K562 (cell line): Measurements from ENCODE around the gene LXN. TPM values are rescaled to one million over a fixed set of nuclear protein-coding genes. Genes with fewer than 3 reads are reported as not detected.
A peak's percentile ranks its signal among the peaks of the same experiment; 100 is the strongest.

ENCODE experiments used
- CBX2 ChIP-seq: fragments of 200-600 bp; sonication (generic); IDR thresholded peaks from one replicate; pipeline ENCODE4 v1.6.1; 2012; ENCODE audit warnings: mild to moderate bottlenecking, low read length, inconsistent platforms; ENCODE audit not compliant: insufficient read depth, poor library complexity, severe bottlenecking
- CC2D1A ChIP-seq: fragments of 450-650 bp; IDR thresholded peaks from 2 replicates; pipeline ENCODE4 v1.6.1; 2017; ENCODE audit warnings: mild to moderate bottlenecking
- HNRNPLL ChIP-seq: fragments of 200-400 bp; formaldehyde crosslinking; IDR thresholded peaks from 2 replicates; pipeline ENCODE4 v1.6.1; 2017; ENCODE audit warnings: low read length, low read depth, mild to moderate bottlenecking; ENCODE audit not compliant: poor library complexity, severe bottlenecking
- MCM7 ChIP-seq, 2 experiments: fragments of 450-650 bp; IDR thresholded peaks; 2 replicates each; pipeline ENCODE4 v1.6.1; 2016 to 2018
- MXI1 ChIP-seq: IDR thresholded peaks from 2 replicates; pipeline ENCODE4 v1.6.1; 2011; ENCODE audit warnings: low read depth, mild to moderate bottlenecking, improper control_type of control experiment, low read length
- NFIX ChIP-seq: fragments of 250-450 bp; sonication (Bioruptor Pico); IDR thresholded peaks from 2 replicates; pipeline ENCODE4 v1.4.0; 2020; ENCODE audit warnings: low read depth, mild to moderate bottlenecking, moderate library complexity
- PML ChIP-seq: IDR thresholded peaks from 2 replicates; pipeline ENCODE4 v1.6.1; 2012; ENCODE audit warnings: low read length, inconsistent platforms
- TARDBP ChIP-seq: fragments of 450-650 bp; IDR thresholded peaks from 2 replicates; pipeline ENCODE4 v1.6.1; 2016
- ZNF133 ChIP-seq: fragments of 250-450 bp; sonication (Bioruptor Pico); IDR thresholded peaks from 2 replicates; pipeline ENCODE4 v1.4.0; 2020; ENCODE audit warnings: mild to moderate bottlenecking
- polyA plus RNA-seq, 8 experiments: library from polyadenylated mRNA; depleted of rRNA in 4 of 8; stranded (reverse) in 5 of 8; unstranded in 3 of 8; fragments of >200 nt; fragmentation: Nextera tagmentation in 2 of 8; fragmentation: Illumina TruSeq in 1 of 8; extraction: Ambion mirVana in 2 of 8; extraction: Trizol in 1 of 8; gene quantifications; 2 replicates each; pipeline versions ENCODE4 v1.2.1 to v1.2.3, GENCODE V29; 2011 to 2014; ENCODE audit warnings: inconsistent platforms in 1 of 8, missing spikeins in 1 of 8
- total RNA-seq, 7 experiments: library from RNA; depleted of rRNA in 6 of 7; stranded (reverse); fragments of >200 nt in 6 of 7; fragmentation: Illumina TruSeq in 2 of 7; extraction: Trizol in 2 of 7; gene quantifications; 2 replicates each; pipeline versions ENCODE4 v1.2.1 to v1.2.3, GENCODE V29; 2011 to 2021; ENCODE audit warnings: low replicate concordance in 1 of 7
- TF ChIP-seq, protein P1 (sequence below): sonication (generic); formaldehyde crosslinking; IDR thresholded peaks from 2 replicates; pipeline ENCODE4 v1.8.1; 2023; ENCODE audit warnings: missing genetic modification reagents, mild to moderate bottlenecking, borderline replicate concordance
- TF ChIP-seq, protein P2 (sequence below): sonication (generic); formaldehyde crosslinking; IDR thresholded peaks from 2 replicates; pipeline ENCODE4 v1.8.0; 2022; ENCODE audit warnings: mild to moderate bottlenecking, missing genetic modification reagents
- TF ChIP-seq, protein P3 (sequence below), 2 experiments: fragments of 450-650 bp; IDR thresholded peaks; 2 replicates each; pipeline ENCODE4 v1.6.1; 2018; ENCODE audit warnings: mild to moderate bottlenecking in 2 of 2, low read depth in 1 of 2; ENCODE audit not compliant: partially characterized antibody in 2 of 2
- TF ChIP-seq, protein P4 (sequence below): sonication (generic); formaldehyde crosslinking; IDR thresholded peaks from 2 replicates; pipeline ENCODE4 v1.8.0; 2022; ENCODE audit warnings: missing genetic modification reagents, mild to moderate bottlenecking, moderate library complexity, borderline replicate concordance

The LXN gene
- total and polyA plus RNA-seq, 9 of the 15 experiments (the other 6 are each of a cell fraction or from before 2014, with no cell fraction given), result 0.08 to 0.13 TPM; not detected in 7

DNA sequence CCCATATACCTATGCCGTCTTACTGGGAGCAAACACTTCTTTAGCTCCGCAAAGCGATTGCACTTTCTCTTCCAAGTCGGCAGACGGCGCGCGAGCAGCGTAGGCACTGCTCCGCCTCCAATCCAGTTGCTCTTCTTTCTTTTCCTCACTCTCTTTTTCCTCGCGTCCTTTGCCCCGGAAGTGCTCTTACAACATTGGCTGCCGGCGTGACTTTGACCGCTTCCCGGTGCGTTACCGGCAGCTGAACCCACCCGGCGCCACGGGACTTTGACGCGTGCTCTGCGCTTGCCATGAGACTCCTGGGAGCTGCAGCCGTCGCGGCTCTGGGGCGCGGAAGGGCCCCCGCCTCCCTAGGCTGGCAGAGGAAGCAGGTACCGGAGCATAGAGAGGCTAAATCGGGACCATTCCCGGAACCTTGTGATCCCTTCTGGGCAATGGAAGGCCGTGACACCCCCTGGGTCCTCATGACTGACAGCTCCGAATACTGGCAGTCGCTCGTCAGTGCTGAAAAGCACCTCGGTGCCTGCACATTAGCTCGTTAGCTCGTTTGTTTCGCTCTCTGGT is 28.0 kb downstream of the LXN start, which contains the start of gene GFM1 (continued):
- TF ChIP-seq, protein P1, sequence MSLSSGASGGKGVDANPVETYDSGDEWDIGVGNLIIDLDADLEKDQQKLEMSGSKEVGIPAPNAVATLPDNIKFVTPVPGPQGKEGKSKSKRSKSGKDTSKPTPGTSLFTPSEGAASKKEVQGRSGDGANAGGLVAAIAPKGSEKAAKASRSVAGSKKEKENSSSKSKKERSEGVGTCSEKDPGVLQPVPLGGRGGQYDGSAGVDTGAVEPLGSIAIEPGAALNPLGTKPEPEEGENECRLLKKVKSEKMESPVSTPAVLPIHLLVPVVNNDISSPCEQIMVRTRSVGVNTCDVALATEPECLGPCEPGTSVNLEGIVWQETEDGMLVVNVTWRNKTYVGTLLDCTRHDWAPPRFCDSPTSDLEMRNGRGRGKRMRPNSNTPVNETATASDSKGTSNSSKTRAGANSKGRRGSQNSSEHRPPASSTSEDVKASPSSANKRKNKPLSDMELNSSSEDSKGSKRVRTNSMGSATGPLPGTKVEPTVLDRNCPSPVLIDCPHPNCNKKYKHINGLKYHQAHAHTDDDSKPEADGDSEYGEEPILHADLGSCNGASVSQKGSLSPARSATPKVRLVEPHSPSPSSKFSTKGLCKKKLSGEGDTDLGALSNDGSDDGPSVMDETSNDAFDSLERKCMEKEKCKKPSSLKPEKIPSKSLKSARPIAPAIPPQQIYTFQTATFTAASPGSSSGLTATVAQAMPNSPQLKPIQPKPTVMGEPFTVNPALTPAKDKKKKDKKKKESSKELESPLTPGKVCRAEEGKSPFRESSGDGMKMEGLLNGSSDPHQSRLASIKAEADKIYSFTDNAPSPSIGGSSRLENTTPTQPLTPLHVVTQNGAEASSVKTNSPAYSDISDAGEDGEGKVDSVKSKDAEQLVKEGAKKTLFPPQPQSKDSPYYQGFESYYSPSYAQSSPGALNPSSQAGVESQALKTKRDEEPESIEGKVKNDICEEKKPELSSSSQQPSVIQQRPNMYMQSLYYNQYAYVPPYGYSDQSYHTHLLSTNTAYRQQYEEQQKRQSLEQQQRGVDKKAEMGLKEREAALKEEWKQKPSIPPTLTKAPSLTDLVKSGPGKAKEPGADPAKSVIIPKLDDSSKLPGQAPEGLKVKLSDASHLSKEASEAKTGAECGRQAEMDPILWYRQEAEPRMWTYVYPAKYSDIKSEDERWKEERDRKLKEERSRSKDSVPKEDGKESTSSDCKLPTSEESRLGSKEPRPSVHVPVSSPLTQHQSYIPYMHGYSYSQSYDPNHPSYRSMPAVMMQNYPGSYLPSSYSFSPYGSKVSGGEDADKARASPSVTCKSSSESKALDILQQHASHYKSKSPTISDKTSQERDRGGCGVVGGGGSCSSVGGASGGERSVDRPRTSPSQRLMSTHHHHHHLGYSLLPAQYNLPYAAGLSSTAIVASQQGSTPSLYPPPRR (CRISPR knock-in tag), result no peak
- TF ChIP-seq HNRNPLL (peak; percentile 98), NFIX (CRISPR knock-in tag) (no peak), PML (peak; percentile 79), CBX2 (no peak), ZNF133 (CRISPR knock-in tag) (no peak), CC2D1A (peak; percentile 95), TARDBP (peak; percentile 31; the same call in 1 of the 2 replicates), MXI1 (peak; percentile 76; the same call in 1 of the 2 replicates), MCM7 (IDR thresholded peaks at IDR 0.05) (no peak)
- TF ChIP-seq, protein P2, sequence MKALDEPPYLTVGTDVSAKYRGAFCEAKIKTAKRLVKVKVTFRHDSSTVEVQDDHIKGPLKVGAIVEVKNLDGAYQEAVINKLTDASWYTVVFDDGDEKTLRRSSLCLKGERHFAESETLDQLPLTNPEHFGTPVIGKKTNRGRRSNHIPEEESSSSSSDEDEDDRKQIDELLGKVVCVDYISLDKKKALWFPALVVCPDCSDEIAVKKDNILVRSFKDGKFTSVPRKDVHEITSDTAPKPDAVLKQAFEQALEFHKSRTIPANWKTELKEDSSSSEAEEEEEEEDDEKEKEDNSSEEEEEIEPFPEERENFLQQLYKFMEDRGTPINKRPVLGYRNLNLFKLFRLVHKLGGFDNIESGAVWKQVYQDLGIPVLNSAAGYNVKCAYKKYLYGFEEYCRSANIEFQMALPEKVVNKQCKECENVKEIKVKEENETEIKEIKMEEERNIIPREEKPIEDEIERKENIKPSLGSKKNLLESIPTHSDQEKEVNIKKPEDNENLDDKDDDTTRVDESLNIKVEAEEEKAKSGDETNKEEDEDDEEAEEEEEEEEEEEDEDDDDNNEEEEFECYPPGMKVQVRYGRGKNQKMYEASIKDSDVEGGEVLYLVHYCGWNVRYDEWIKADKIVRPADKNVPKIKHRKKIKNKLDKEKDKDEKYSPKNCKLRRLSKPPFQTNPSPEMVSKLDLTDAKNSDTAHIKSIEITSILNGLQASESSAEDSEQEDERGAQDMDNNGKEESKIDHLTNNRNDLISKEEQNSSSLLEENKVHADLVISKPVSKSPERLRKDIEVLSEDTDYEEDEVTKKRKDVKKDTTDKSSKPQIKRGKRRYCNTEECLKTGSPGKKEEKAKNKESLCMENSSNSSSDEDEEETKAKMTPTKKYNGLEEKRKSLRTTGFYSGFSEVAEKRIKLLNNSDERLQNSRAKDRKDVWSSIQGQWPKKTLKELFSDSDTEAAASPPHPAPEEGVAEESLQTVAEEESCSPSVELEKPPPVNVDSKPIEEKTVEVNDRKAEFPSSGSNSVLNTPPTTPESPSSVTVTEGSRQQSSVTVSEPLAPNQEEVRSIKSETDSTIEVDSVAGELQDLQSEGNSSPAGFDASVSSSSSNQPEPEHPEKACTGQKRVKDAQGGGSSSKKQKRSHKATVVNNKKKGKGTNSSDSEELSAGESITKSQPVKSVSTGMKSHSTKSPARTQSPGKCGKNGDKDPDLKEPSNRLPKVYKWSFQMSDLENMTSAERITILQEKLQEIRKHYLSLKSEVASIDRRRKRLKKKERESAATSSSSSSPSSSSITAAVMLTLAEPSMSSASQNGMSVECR (CRISPR knock-in tag), result peak; percentile 92
- TF ChIP-seq, protein P3, sequence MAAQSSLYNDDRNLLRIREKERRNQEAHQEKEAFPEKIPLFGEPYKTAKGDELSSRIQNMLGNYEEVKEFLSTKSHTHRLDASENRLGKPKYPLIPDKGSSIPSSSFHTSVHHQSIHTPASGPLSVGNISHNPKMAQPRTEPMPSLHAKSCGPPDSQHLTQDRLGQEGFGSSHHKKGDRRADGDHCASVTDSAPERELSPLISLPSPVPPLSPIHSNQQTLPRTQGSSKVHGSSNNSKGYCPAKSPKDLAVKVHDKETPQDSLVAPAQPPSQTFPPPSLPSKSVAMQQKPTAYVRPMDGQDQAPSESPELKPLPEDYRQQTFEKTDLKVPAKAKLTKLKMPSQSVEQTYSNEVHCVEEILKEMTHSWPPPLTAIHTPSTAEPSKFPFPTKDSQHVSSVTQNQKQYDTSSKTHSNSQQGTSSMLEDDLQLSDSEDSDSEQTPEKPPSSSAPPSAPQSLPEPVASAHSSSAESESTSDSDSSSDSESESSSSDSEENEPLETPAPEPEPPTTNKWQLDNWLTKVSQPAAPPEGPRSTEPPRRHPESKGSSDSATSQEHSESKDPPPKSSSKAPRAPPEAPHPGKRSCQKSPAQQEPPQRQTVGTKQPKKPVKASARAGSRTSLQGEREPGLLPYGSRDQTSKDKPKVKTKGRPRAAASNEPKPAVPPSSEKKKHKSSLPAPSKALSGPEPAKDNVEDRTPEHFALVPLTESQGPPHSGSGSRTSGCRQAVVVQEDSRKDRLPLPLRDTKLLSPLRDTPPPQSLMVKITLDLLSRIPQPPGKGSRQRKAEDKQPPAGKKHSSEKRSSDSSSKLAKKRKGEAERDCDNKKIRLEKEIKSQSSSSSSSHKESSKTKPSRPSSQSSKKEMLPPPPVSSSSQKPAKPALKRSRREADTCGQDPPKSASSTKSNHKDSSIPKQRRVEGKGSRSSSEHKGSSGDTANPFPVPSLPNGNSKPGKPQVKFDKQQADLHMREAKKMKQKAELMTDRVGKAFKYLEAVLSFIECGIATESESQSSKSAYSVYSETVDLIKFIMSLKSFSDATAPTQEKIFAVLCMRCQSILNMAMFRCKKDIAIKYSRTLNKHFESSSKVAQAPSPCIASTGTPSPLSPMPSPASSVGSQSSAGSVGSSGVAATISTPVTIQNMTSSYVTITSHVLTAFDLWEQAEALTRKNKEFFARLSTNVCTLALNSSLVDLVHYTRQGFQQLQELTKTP (IDR thresholded peaks at IDR 0.05; ENCODE audit: low read depth in 1 of 2, partially characterized antibody in 2 of 2), result no peak
- TF ChIP-seq, protein P4, sequence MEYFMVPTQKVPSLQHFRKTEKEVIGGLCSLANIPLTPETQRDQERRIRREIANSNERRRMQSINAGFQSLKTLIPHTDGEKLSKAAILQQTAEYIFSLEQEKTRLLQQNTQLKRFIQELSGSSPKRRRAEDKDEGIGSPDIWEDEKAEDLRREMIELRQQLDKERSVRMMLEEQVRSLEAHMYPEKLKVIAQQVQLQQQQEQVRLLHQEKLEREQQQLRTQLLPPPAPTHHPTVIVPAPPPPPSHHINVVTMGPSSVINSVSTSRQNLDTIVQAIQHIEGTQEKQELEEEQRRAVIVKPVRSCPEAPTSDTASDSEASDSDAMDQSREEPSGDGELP (CRISPR knock-in tag), result peak; percentile 94
